Stimulated activated CD4-positive, alpha-beta T cell treated with anti-CD3 and anti-CD28 coated beads, Interleukin-15, amount 100 ng/mL, for 1 hour (primary cell): ENCODE data around the gene ALK.

Experiments used
- DNase-seq, 2 donors: peaks; one replicate each; pipeline ENCODE4 v3.0.0-alpha.2; 2020; ENCODE audit warnings: low read depth in 1 of 2, low spot score in 1 of 2

ALK gene

DNA sequence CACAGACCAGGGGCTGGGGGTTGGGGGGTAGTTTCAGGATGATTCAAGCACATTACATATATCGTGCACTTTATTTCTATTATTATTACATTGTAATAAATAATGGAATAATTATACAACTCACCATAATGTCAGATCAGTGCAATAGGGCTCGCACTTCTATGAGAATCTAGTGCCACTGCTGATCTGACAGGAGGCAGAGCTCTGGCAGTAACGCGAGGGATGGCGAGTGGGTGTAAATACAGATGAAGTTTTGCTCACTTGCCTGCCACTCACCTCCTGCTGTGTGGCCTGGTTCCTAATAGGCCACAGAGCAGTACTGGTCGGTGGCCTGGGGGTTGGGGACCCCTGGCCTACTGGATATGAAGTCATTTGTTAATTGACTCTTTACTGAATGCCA, 615.6 kb downstream of the ALK start:
- DNase-seq = no peak

GRCh38 chr2:29304399-29305060, 616.9 kb downstream of the ALK start:
- no peak for DNase-seq

GRCh38 chr2:29296585-29296984, 624.8 kb downstream of the ALK start:
- no peak for DNase-seq

GRCh38 chr2:29295845-29296244, 625.5 kb downstream of the ALK start:
- no peak for DNase-seq

DNA sequence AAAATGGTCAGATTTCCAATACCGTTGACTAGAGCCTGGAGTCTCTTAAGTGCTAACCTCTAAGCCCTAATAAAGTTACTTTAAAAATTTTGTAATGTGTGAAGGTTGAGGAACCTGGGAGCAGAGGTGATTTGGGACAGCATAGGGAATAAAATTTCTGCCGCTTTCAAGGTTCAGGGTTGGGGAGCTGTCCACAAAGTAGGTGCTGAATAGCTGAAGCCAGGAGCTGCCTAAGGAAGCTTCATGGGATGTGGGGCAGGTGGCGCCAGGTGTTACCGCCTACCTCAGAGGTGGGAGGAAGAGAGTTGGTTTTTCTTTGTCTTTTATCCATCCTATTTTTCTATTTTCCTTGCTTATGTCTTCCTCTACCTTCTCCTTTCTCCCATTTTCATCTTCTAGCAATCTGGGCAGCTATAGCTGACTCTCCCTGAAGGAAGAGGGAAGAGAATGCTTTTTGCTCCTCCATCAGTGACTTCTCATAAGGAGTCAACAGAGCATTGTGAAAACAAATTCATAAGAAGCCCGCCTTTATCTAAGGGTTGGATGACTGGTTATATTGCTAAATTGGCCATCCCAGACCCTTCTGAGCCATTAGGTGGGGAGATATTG, 627.5 kb downstream of the ALK start:
- DNase-seq = no peak

DNA sequence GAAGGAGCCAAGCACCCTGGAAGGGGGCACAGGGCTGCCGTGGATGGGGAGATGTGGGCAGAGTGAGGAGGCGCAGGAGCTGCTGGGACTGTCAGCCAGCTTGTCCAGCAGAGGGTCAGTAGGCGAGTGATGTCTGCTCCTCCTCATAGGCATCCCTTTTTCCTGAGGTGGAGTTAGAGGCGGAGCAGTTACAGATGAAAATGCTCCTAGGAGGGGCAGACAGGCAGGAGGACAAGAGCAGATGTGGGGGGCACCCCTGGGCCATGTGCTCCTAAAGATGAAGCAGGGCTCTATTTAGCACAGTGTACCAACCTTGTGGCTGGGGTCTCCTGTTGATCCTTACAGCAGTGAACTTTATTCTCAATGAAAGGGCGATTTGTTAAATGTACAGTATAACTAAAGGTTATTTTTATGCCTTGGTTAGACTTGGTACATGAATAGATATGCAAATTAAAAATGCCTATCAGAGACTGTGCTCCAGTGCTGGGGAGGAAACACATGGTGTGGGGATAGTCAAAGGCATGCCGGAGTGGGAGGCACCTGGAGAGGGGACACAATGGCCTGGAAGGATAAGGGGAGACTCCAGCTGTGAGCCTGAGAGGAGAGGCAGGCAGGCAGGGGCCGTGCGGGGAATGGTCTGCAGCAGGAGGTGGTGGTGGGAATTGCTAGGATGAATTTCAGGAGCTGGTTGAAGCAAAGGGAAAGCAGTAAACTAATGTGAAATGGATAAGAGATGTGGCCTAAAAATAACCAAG, 630.9 kb downstream of the ALK start:
- no peak for DNase-seq

- DNase-seq = no peak
These were observed 636.7 kb downstream of the ALK start for GRCh38 chr2:29284671-29285070.

- DNase-seq = no peak
These were observed 639.5 kb downstream of the ALK start for GRCh38 chr2:29281916-29282247.

DNA sequence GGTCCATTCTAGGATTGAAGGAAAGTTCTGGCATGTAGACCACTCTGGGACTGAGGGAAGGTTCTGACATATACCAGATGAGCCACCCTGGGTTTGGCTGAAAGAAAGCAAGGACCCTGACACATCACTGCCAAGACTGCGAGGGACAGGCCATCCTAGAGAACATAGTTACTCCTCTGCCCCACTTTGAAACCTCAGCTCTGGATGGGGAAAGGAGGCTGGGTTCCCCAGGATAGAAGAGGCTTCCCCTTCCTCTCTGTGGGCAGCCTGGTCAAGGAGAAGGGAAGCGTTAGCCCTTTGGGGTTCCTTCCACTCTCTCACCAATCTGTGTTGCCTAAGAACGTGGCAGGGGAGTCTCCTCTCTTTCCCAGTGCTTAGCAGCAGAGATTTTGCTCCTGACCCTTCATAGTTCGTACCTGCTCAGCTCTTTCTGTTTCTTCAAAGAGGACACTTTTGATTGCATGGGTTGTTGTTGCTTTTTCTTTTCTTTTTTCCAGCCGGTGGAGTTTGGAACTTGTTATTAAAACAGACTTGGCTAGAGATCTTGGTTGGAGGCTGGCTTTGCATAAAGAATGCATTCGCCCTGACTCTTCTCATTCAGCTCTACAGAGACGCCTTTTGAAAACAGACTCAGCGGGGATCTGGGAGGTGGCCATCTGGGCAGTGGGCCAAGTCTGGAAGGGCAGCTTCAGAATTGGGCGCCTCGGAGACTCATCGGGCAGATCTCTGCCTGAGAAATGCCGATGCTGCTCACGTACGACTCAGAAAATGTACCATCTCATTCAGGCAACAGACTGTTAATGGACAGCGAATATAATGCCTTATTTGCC, 640.1 kb downstream of the ALK start:
- no peak for DNase-seq

- DNase-seq = no peak
These were observed 642.4 kb downstream of the ALK start for GRCh38 chr2:29278966-29279365.

- no peak for DNase-seq
These were observed 645.2 kb downstream of the ALK start for GRCh38 chr2:29276151-29276550.

DNA sequence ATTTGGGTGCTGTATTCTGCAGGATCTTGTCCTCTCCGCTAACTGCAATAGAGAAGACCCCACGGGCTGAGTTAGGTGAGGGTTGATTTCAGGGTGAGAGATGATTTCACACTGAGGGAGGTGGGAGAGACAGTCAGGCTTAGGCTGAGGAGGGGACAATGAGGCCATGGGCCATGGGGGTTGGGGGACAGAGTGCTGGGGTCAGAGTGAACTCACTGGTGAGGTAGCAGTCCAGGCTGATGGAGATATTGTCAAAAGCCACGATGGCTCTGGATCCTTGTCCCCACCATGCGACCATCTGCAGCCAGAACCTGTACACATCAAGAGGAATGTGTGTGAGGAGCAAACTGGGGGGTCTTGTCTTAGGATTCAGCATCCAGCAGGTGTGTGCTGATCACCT, 646.2 kb downstream of the ALK start:
- no peak for DNase-seq

DNA sequence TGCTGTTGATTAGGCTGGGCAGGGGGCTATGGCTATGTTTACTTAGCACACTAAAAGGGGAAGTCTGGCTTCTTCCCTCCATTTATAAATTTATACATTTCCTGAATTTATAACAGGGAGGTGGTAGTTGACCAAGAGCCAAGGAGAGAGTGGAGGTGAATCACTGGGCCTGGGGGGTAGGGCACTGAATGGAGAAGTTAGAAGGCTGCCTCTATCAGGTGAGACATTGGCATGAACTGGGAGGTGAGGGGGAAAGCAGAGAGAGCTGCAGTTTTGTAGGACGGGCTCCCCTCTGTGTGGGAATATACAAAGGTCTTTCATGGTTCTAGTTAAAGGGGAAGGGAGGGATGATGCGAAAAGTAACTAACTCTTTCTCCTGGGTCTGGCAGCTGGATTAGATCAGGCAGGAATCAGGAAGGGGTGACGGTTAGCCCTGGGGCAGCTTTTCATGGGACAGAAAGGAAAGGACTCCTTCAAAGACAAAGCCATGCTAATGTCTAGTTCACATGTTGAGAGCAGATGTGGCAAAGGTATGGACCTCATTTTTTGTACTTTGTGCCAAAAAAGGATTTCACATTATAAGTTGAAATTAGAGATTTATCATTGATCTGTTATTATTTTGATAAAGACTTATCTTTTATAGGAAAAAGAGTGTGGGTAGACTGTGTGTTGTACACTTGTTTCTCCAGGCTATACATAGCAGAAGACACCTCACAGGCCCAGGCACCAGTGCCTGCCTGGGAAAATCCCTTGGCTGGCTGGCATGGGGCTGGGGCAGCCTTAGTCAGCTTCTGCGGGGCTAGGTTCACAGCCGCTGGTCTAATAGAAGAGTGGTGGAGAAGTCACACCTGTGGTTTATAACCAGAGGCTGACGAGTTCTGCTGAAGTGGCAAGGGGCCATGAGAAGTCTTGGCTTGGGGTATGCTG, 647.4 kb downstream of the ALK start:
- DNase-seq = no peak

GRCh38 chr2:29273004-29273684, 648.2 kb downstream of the ALK start:
- no peak for DNase-seq

GRCh38 chr2:29272311-29272710, 649.1 kb downstream of the ALK start:
- no peak for DNase-seq

- DNase-seq = no peak
These were observed 650.7 kb downstream of the ALK start for GRCh38 chr2:29270701-29271121.

- no peak for DNase-seq
These were observed 651.6 kb downstream of the ALK start for GRCh38 chr2:29269765-29270109.

GRCh38 chr2:29269095-29269764, 652.2 kb downstream of the ALK start:
- no peak for DNase-seq

DNA sequence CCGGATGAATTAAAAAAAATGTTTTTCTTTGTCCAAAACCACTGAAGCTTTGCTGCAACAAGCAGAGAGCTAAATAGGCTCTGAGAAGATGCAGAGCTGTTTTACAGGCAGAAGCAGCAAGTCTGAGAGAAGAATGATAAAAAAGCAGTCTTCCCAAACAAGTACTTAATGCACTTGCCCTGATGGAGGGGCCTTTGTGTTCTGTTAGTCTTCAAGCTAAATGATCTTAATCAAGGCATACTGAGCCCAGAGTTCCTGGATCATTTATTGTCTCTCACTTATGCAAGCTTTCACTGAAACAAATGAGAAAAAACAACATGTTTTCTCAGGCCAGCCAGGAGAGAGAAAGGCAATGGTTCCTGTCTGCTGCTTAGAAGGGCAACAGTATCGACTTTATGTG, 653.7 kb downstream of the ALK start:
- DNase-seq = no peak

DNA sequence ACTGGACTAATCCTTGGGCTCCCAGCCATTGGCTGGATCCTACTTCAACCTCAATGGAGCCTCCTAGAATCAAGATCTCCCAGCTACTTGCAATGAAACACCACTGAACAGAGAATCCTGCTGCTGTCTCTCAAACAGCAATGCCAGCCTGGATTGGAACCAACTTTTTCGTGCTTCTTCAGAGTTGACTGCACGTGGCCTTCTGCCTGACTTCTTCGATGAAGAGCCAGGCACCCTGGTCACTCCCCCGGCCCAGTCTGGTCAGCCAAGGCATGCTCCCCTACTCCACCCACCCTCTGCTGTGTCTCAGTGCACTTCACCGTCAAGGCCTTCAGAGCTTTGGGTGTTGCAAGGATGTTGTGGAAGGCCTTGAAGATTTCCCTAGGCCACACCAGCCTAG, 657.5 kb downstream of the ALK start:
- no peak for DNase-seq
